PC-3 (cell line): ENCODE data around the gene MTHFD1L.

Experiments
- CTCF ChIP-seq: fragments of 300-600 bp; sonication (generic); conservative IDR thresholded peaks from 2 replicates; pipeline ENCODE4 v1.5.1; 2017; ENCODE audit warnings: antibody characterized with exemption, low read depth, mild to moderate bottlenecking, low read length
- EZH2 ChIP-seq: fragments of 300-600 bp; sonication (generic); IDR thresholded peaks from one replicate; pipeline ENCODE4 v1.6.1; 2017; ENCODE audit warnings: antibody characterized with exemption, mild to moderate bottlenecking, low read length; ENCODE audit not compliant: unreplicated experiment
- EZH2phosphoT487 ChIP-seq: fragments of 300-600 bp; sonication (generic); IDR thresholded peaks from 2 replicates; pipeline ENCODE4 v1.6.1; 2018; ENCODE audit warnings: mild to moderate bottlenecking, antibody characterized with exemption, low read length, borderline replicate concordance

- TF ChIP-seq EZH2 (no peak), CTCF (no peak), EZH2phosphoT487 (no peak)
Measured at GRCh38 chr6:151036869-151037680, 171.6 kb downstream of the MTHFD1L start.
